K562 (cell line): ENCODE measurements around the gene CDCA7L. TPM values are rescaled to one million over a fixed set of nuclear protein-coding genes. Genes with fewer than 3 reads are reported as not detected.

Experiments
- ATAC-seq: fragments of 200-7000 bp; cut with Tn5 transposase; 3 replicates; pipeline ENCODE4 v1.9.1; 2020; ENCODE audit warnings: moderate library complexity
- BruUV-seq: library from RNA; stranded (reverse); fragments of 400-500 nt; replicated peaks from 2 replicates; lab custom pipeline; 2021; lab: Mats Ljungman, UMichigan
- CTCF ChIA-PET: fragments of 300-600 bp; formaldehyde crosslinking; extraction: SDS; loops from one replicate; lab custom pipeline; 2021; ENCODE audit warnings: low intra/inter-chr PET ratio; lab: Yijun Ruan, JAX
- POLR2A ChIA-PET: fragments of 300-600, 350-650 bp; sonication (Branson Sonifier 250); formaldehyde crosslinking; extraction: SDS; loops from one replicate; lab custom pipeline; 2021; ENCODE audit warnings: antibody characterized with exemption, inconsistent platforms; lab: Yijun Ruan, JAX
- DNase-seq, 4 experiments: peaks; one replicate each; pipeline versions ENCODE4 v3.0.0 to v3.0.0-alpha.2; 2011 to 2018; ENCODE audit warnings: low spot score in 3 of 4, mixed read lengths in 3 of 4; ENCODE audit errors: extremely low read depth in 1 of 4
- FAIRE-seq: peaks from 2 replicates; lab custom pipeline; 2011; peaks lifted over from hg19 to GRCh38; lab: Jason Lieb, UNC
- H2AFZ ChIP-seq: 2 replicates; pipeline ENCODE4 v1.6.0; 2011; ENCODE audit warnings: low read depth, low read length, control low read depth, inconsistent platforms
- H3K27ac ChIP-seq: fragments of 200-600 bp; 3 replicates; pipeline ENCODE4 v1.8.0; 2011; ENCODE audit warnings: low read depth, mild to moderate bottlenecking, control low read depth, inconsistent platforms, low read length, moderate library complexity, mixed read lengths; ENCODE audit errors: extremely low read depth
- H3K27me3 ChIP-seq, 2 experiments: fragments of 300-600 bp in 1 of 2; 2 replicates in 1 of 2; 3 replicates in 1 of 2; pipeline versions ENCODE4 v1.6.0 to v1.8.0; 2011; ENCODE audit warnings: inconsistent platforms in 2 of 2, low read length in 2 of 2, mild to moderate bottlenecking in 1 of 2, mixed read lengths in 1 of 2, moderate library complexity in 1 of 2; ENCODE audit not compliant: control insufficient read depth in 2 of 2, insufficient read depth in 2 of 2
- H3K36me3 ChIP-seq: fragments of 300-600 bp; 3 replicates; pipeline ENCODE4 v1.8.0; 2011; ENCODE audit warnings: mild to moderate bottlenecking, low read length, inconsistent platforms; ENCODE audit not compliant: control insufficient read depth, insufficient read depth
- H3K4me1 ChIP-seq, 2 experiments: fragments of 200-600 bp in 1 of 2; replicated peaks in 1 of 2; 2 replicates in 1 of 2; 3 replicates in 1 of 2; pipeline versions ENCODE4 v1.5.1 to v1.8.0; 2011; ENCODE audit warnings: inconsistent platforms in 2 of 2, low read length in 2 of 2, mild to moderate bottlenecking in 1 of 2, mixed read lengths in 1 of 2, moderate library complexity in 1 of 2; ENCODE audit not compliant: control insufficient read depth in 2 of 2, insufficient read depth in 2 of 2
- H3K4me2 ChIP-seq: 2 replicates; pipeline ENCODE4 v1.6.1; 2011; ENCODE audit warnings: low read length, control low read depth, inconsistent platforms, mixed read lengths; ENCODE audit not compliant: insufficient read depth
- H3K4me3 ChIP-seq: fragments of 200-600 bp; sonication (generic), shearing (Covaris generic); 2 replicates; pipeline ENCODE4 v1.5.1; 2016; ENCODE audit warnings: control low read depth, inconsistent platforms
- H3K79me2 ChIP-seq: fragments of 200-600 bp; 3 replicates; pipeline ENCODE4 v1.8.0; 2011; ENCODE audit warnings: low read length, inconsistent platforms; ENCODE audit not compliant: control insufficient read depth, insufficient read depth
- H3K9ac ChIP-seq, 2 experiments: 2 replicates each; pipeline versions ENCODE4 v1.6.0 to v1.6.1; 2011; ENCODE audit warnings: low read depth in 2 of 2, low read length in 2 of 2, control low read depth in 1 of 2, inconsistent platforms in 1 of 2, mild to moderate bottlenecking in 1 of 2, mixed read lengths in 1 of 2; ENCODE audit not compliant: insufficient read depth in 1 of 2
- H3K9me1 ChIP-seq: one replicate; pipeline ENCODE4 v1.6.0; 2011; ENCODE audit warnings: inconsistent platforms, mild to moderate bottlenecking, low read length, moderate library complexity; ENCODE audit not compliant: control insufficient read depth, insufficient read depth
- H3K9me3 ChIP-seq: replicated peaks from 2 replicates; pipeline ENCODE4 v1.5.1; 2011; ENCODE audit warnings: low read depth, low read length, inconsistent platforms; ENCODE audit not compliant: control insufficient read depth, insufficient read depth
- H4K20me1 ChIP-seq: replicated peaks from 2 replicates; pipeline ENCODE4 v1.6.1; 2011; ENCODE audit warnings: low read length, inconsistent platforms, mixed read lengths; ENCODE audit not compliant: control insufficient read depth, insufficient read depth
- CTCFL ChIP-seq: IDR thresholded peaks from 2 replicates; pipeline ENCODE4 v1.6.1; 2011; ENCODE audit warnings: borderline replicate concordance, low read depth, mild to moderate bottlenecking, moderate library complexity, low read length; ENCODE audit not compliant: insufficient read depth, poor library complexity, severe bottlenecking
- HNRNPL ChIP-seq: fragments of 200-400 bp; formaldehyde crosslinking; IDR thresholded peaks from 2 replicates; pipeline ENCODE4 v1.6.1; 2017; ENCODE audit warnings: low read depth, mild to moderate bottlenecking, low read length
- HNRNPLL ChIP-seq: fragments of 200-400 bp; formaldehyde crosslinking; IDR thresholded peaks from 2 replicates; pipeline ENCODE4 v1.6.1; 2017; ENCODE audit warnings: low read length, low read depth, mild to moderate bottlenecking; ENCODE audit not compliant: poor library complexity, severe bottlenecking
- MEIS2 ChIP-seq: fragments of 450-650 bp; IDR thresholded peaks from 2 replicates; pipeline ENCODE4 v1.6.1; 2014; ENCODE audit warnings: mild to moderate bottlenecking; ENCODE audit not compliant: partially characterized antibody
- NFRKB ChIP-seq: fragments of 450-650 bp; IDR thresholded peaks from 2 replicates; pipeline ENCODE4 v1.6.1; 2016; ENCODE audit warnings: low read depth
- PRMT5 ChIP-seq: sonication (generic); formaldehyde crosslinking; IDR thresholded peaks from 2 replicates; pipeline ENCODE4 v1.5.0; 2020; ENCODE audit warnings: missing genetic modification reagents
- RBFOX2 ChIP-seq: fragments of 200-400 bp; formaldehyde crosslinking; IDR thresholded peaks from 2 replicates; pipeline ENCODE4 v1.6.1; 2017; ENCODE audit warnings: low read depth, mild to moderate bottlenecking, low read length, moderate library complexity
- SP2 ChIP-seq: IDR thresholded peaks from 2 replicates; pipeline ENCODE4 v1.6.1; 2011; ENCODE audit warnings: mild to moderate bottlenecking, low read depth, low read length, moderate library complexity; ENCODE audit not compliant: poor library complexity, severe bottlenecking; ENCODE audit errors: extremely low read depth
- STAT5B ChIP-seq: fragments of 250-450 bp; sonication (Bioruptor Pico); IDR thresholded peaks from 2 replicates; pipeline ENCODE4 v1.8.0; 2021; ENCODE audit warnings: mild to moderate bottlenecking, inconsistent platforms
- YY1 ChIP-seq, 3 experiments: IDR thresholded peaks; 2 replicates each; pipeline ENCODE4 v1.6.1; 2011; ENCODE audit warnings: low read length in 2 of 3, mild to moderate bottlenecking in 2 of 3, moderate library complexity in 2 of 3, borderline replicate concordance in 1 of 3, control low read depth in 1 of 3, low read depth in 1 of 3; ENCODE audit not compliant: insufficient read depth in 3 of 3, insufficient replicate concordance in 2 of 3, control insufficient read depth in 1 of 3, insufficient read length in 1 of 3; ENCODE audit errors: extremely low read depth in 1 of 3
- ZNF507 ChIP-seq: conservative IDR thresholded peaks from 2 replicates; pipeline ENCODE4 v1.6.1; 2017; ENCODE audit warnings: missing genetic modification characterization, missing compliant biosample characterization
- WGBS: fragments of 100-300 bp; shearing (Covaris generic); methylation state at CpG from one replicate; pipeline ENCODE4 v1.1.6; 2016; ENCODE audit warnings: low coverage, mixed read lengths; ENCODE audit not compliant: insufficient coverage; ENCODE audit errors: missing lambda C conversion rate; 5-methylcytosine and 5-hydroxymethylcytosine counted together
- in situ Hi-C: fragments of 300-500 bp; cut with MboI; formaldehyde crosslinking; loops from 4 replicates; pipeline ENCODE4 v1.15.0; 2018; ENCODE audit warnings: inconsistent platforms, mixed read lengths
- intact Hi-C: fragments of 100-400 bp; cut with micrococcal nuclease; formaldehyde crosslinking; loops from 2 replicates; pipeline ENCODE4 v1.14.2; 2022
- polyA plus RNA-seq, 8 experiments: library from polyadenylated mRNA; depleted of rRNA in 4 of 8; stranded (reverse) in 5 of 8; unstranded in 3 of 8; fragments of >200 nt; fragmentation: Nextera tagmentation in 2 of 8; fragmentation: Illumina TruSeq in 1 of 8; extraction: Ambion mirVana in 2 of 8; extraction: Trizol in 1 of 8; gene quantifications; 2 replicates each; pipeline versions ENCODE4 v1.2.1 to v1.2.3, GENCODE V29; 2011 to 2014; ENCODE audit warnings: inconsistent platforms in 1 of 8, missing spikeins in 1 of 8
- total RNA-seq, 7 experiments: library from RNA; depleted of rRNA in 6 of 7; stranded (reverse); fragments of >200 nt in 6 of 7; fragmentation: Illumina TruSeq in 2 of 7; extraction: Trizol in 2 of 7; gene quantifications; 2 replicates each; pipeline versions ENCODE4 v1.2.1 to v1.2.3, GENCODE V29; 2011 to 2021; ENCODE audit warnings: low replicate concordance in 1 of 7
- TF ChIP-seq, protein P1 (sequence below): fragments of 250-450 bp; sonication (Bioruptor Pico); IDR thresholded peaks from 2 replicates; pipeline ENCODE4 v1.4.0; 2020

Gene CDCA7L
- total and polyA plus RNA-seq, 9 of the 15 experiments (the other 6 are each of a cell fraction or from before 2014, with no cell fraction given), result 1.9 to 32.4 (median 3.1) TPM

DNA sequence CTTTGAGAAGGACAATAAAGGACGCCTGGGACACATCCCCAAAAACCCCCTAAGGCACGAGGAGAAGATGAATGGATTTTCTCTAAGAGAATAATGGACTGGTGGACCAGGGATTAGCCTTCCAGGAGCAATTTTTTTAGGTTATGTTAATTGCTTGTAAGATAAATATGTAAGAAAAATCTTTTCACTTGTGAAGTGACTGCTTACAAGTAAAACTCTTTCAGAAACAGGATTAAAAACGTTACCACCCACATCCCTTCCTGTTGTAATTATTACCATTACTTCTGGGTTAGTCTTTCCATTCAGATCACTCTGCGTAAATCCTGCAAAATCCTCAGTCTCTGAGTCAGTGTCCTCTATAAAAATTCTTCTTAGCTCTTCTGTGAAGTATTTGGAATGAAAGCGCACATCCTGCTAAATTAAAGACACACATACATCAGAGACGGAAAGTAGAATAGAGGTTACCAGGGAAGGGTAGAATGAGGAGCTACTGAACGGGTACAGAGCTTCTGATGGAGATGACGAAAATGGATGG lies 34.3 kb downstream of the CDCA7L start (continued):
- no peak for TF ChIP-seq YY1 (IDR thresholded peaks at IDR 0.05; ENCODE audit: borderline replicate concordance in 1 of 3, control insufficient read depth in 1 of 3, extremely low read depth in 1 of 3, insufficient read depth in 3 of 3, insufficient read length in 1 of 3, insufficient replicate concordance in 2 of 3, low read depth in 1 of 3, low read length in 2 of 3)
- no peak for TF ChIP-seq SP2

GRCh38 chr7:21910253-21910652 lies 35.4 kb downstream of the CDCA7L start:
- H3K79me2 ChIP-seq, result no peaks in the 10 kb centered on the region
- no peaks in the 10 kb centered on the region for H3K4me1 ChIP-seq
- in situ Hi-C loops, result no loop called here
- intact Hi-C loops, result no loop called here
- FAIRE-seq, result no peak
- H3K9me1 ChIP-seq, result no peaks in the 10 kb centered on the region
- peaks cover 4 to 9% of the 10 kb centered on the region in 2 experiments; a peak in 2 of 5 replicates for H3K27me3 ChIP-seq
- H3K9me3 ChIP-seq, result no peaks in the 10 kb centered on the region
- CTCF ChIA-PET, result no interaction called here
- DNase-seq, result no peak
- no TSS peak for BruUV-seq
- no peak overlapping the region for H3K4me3 ChIP-seq
- no peak overlapping the region for H2AFZ ChIP-seq
- no peak overlapping the region for H3K4me2 ChIP-seq
- WGBS, result 10% methylated on average over 6 of the region's 6 CpGs
- no peak overlapping the region for H3K27ac ChIP-seq
- H3K36me3 ChIP-seq, result no peaks in the 10 kb centered on the region
- POLR2A ChIA-PET, result no interaction called here
- no peak for ATAC-seq
- H3K9ac ChIP-seq, result no peak overlapping the region
- no peaks in the 10 kb centered on the region for H4K20me1 ChIP-seq
- TF ChIP-seq STAT5B (CRISPR knock-in tag) (no peak), ZNF507 (tag) (no peak), NFRKB (no peak), HNRNPLL (no peak), RBFOX2 (no peak), PRMT5 (CRISPR knock-in tag) (no peak), HNRNPL (no peak), CTCFL (no peak), MEIS2 (no peak)
- TF ChIP-seq, protein P1, sequence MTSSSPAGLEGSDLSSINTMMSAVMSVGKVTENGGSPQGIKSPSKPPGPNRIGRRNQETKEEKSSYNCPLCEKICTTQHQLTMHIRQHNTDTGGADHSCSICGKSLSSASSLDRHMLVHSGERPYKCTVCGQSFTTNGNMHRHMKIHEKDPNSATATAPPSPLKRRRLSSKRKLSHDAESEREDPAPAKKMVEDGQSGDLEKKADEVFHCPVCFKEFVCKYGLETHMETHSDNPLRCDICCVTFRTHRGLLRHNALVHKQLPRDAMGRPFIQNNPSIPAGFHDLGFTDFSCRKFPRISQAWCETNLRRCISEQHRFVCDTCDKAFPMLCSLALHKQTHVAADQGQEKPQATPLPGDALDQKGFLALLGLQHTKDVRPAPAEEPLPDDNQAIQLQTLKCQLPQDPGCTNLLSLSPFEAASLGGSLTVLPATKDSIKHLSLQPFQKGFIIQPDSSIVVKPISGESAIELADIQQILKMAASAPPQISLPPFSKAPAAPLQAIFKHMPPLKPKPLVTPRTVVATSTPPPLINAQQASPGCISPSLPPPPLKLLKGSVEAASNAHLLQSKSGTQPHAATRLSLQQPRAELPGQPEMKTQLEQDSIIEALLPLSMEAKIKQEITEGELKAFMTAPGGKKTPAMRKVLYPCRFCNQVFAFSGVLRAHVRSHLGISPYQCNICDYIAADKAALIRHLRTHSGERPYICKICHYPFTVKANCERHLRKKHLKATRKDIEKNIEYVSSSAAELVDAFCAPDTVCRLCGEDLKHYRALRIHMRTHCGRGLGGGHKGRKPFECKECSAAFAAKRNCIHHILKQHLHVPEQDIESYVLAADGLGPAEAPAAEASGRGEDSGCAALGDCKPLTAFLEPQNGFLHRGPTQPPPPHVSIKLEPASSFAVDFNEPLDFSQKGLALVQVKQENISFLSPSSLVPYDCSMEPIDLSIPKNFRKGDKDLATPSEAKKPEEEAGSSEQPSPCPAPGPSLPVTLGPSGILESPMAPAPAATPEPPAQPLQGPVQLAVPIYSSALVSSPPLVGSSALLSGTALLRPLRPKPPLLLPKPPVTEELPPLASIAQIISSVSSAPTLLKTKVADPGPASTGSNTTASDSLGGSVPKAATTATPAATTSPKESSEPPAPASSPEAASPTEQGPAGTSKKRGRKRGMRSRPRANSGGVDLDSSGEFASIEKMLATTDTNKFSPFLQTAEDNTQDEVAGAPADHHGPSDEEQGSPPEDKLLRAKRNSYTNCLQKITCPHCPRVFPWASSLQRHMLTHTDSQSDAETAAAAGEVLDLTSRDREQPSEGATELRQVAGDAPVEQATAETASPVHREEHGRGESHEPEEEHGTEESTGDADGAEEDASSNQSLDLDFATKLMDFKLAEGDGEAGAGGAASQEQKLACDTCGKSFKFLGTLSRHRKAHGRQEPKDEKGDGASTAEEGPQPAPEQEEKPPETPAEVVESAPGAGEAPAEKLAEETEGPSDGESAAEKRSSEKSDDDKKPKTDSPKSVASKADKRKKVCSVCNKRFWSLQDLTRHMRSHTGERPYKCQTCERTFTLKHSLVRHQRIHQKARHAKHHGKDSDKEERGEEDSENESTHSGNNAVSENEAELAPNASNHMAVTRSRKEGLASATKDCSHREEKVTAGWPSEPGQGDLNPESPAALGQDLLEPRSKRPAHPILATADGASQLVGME (CRISPR knock-in tag), result no peak
